Measurements from ENCODE around the gene RPRM. TPM values are rescaled to one million over a fixed set of nuclear protein-coding genes. Genes with fewer than 3 reads are reported as not detected.

RPRM gene
- total RNA-seq, 1 experiment from 2014 or later, result not detected

DNA sequence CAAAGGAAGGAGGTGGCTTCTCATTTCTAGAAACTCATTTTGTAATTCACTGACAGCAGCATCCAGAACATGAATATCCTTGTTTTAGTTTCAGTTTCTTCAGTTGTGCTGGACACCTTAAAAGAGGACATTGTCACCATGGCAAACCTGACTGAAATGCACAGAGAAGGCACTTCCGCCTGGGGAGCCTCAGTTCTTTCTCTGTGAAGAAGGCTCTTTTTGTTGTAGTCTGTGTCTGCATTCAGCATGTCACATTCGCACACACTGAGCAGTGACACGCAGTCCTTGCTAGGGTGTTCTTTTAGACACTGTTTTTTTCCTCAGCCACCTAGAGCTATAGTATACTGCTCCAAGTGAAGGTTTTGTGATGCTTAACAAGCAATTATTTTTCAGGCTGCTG lies 9.5 kb upstream of the RPRM start:
- H3K4me1 ChIP-seq (ENCODE audit: control insufficient read depth, insufficient read depth, low read length), result no peaks in the 10 kb centered on the region
- H3K36me3 ChIP-seq (ENCODE audit: control insufficient read depth, insufficient read depth, low read length), result no peaks in the 10 kb centered on the region
- no peak overlapping the region for H3K4me3 ChIP-seq (ENCODE audit: low read depth in 2 of 2, low read length in 2 of 2)
- H3K9me3 ChIP-seq (ENCODE audit: control insufficient read depth, insufficient read depth, low read depth, low read length), result no peaks in the 10 kb centered on the region
- no peak for TF ChIP-seq POLR2AphosphoS5 (IDR thresholded peaks at IDR 0.05; ENCODE audit: low read depth, low read length)
- no peak for TF ChIP-seq TCF7L2 (IDR thresholded peaks at IDR 0.05; ENCODE audit: low read depth, low read length)
- TF ChIP-seq, protein P1, sequence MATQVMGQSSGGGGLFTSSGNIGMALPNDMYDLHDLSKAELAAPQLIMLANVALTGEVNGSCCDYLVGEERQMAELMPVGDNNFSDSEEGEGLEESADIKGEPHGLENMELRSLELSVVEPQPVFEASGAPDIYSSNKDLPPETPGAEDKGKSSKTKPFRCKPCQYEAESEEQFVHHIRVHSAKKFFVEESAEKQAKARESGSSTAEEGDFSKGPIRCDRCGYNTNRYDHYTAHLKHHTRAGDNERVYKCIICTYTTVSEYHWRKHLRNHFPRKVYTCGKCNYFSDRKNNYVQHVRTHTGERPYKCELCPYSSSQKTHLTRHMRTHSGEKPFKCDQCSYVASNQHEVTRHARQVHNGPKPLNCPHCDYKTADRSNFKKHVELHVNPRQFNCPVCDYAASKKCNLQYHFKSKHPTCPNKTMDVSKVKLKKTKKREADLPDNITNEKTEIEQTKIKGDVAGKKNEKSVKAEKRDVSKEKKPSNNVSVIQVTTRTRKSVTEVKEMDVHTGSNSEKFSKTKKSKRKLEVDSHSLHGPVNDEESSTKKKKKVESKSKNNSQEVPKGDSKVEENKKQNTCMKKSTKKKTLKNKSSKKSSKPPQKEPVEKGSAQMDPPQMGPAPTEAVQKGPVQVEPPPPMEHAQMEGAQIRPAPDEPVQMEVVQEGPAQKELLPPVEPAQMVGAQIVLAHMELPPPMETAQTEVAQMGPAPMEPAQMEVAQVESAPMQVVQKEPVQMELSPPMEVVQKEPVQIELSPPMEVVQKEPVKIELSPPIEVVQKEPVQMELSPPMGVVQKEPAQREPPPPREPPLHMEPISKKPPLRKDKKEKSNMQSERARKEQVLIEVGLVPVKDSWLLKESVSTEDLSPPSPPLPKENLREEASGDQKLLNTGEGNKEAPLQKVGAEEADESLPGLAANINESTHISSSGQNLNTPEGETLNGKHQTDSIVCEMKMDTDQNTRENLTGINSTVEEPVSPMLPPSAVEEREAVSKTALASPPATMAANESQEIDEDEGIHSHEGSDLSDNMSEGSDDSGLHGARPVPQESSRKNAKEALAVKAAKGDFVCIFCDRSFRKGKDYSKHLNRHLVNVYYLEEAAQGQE (IDR thresholded peaks at IDR 0.05; ENCODE audit: insufficient read depth in 1 of 2, low read depth in 2 of 2, low read length in 1 of 2), result no peak
- DNase-seq (ENCODE audit: low read depth, low spot score), result no peak
- POLR2A ChIA-PET, result no interaction called here
- no peak overlapping the region for H3K27ac ChIP-seq (ENCODE audit: low read length)
- in situ Hi-C loops (cut with HindIII; ENCODE audit: low pct_unique_long_range_greater_than_20kb, low sequenced_read_pairs) (no loop called here), intact Hi-C loops (cut with micrococcal nuclease; ENCODE audit: unreplicated experiment) (no loop called here)
- ATAC-seq, result no peak
- no peaks in the 10 kb centered on the region for H3K27me3 ChIP-seq (ENCODE audit: control insufficient read depth, insufficient read depth, low read length)
- BruUV-seq (replicated peaks), result no TSS peak
- CTCF ChIA-PET, result no interaction called here

DNA sequence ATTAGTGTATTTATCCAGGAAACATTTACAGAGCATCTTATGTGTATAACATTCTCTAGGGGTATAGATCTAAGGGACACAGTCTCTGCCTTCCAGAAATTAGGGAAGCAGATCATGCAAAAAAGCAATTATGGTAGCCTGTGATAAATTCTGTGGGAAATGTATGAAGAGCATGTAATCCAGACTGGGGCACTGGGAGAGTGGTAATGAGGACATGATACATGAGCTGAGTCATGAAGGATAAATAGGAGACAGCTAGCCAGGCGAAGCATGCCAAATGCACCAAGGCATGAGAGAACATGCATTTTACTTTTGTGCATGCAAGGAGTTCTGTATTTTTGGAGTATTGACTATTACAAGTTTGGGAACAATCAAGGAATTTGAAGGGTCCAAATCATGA lies 8.9 kb upstream of the RPRM start:
- no peaks in the 10 kb centered on the region for H3K4me1 ChIP-seq (ENCODE audit: control insufficient read depth, insufficient read depth, low read length)
- no peaks in the 10 kb centered on the region for H3K9me3 ChIP-seq (ENCODE audit: control insufficient read depth, insufficient read depth, low read depth, low read length)
- no TSS peak for BruUV-seq (replicated peaks)
- no peaks in the 10 kb centered on the region for H3K27me3 ChIP-seq (ENCODE audit: control insufficient read depth, insufficient read depth, low read length)
- DNase-seq (ENCODE audit: low read depth, low spot score) (no peak), ATAC-seq (no peak)
- in situ Hi-C loops (cut with HindIII; ENCODE audit: low pct_unique_long_range_greater_than_20kb, low sequenced_read_pairs), result no loop called here
- no peak overlapping the region for H3K27ac ChIP-seq (ENCODE audit: low read length)
- intact Hi-C loops (cut with micrococcal nuclease; ENCODE audit: unreplicated experiment), result no loop called here
- no peak overlapping the region for H3K4me3 ChIP-seq (ENCODE audit: low read depth in 2 of 2, low read length in 2 of 2)
- TF ChIP-seq, protein P2, sequence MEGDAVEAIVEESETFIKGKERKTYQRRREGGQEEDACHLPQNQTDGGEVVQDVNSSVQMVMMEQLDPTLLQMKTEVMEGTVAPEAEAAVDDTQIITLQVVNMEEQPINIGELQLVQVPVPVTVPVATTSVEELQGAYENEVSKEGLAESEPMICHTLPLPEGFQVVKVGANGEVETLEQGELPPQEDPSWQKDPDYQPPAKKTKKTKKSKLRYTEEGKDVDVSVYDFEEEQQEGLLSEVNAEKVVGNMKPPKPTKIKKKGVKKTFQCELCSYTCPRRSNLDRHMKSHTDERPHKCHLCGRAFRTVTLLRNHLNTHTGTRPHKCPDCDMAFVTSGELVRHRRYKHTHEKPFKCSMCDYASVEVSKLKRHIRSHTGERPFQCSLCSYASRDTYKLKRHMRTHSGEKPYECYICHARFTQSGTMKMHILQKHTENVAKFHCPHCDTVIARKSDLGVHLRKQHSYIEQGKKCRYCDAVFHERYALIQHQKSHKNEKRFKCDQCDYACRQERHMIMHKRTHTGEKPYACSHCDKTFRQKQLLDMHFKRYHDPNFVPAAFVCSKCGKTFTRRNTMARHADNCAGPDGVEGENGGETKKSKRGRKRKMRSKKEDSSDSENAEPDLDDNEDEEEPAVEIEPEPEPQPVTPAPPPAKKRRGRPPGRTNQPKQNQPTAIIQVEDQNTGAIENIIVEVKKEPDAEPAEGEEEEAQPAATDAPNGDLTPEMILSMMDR (IDR thresholded peaks at IDR 0.05), result no peak
- no peak for TF ChIP-seq TCF7L2 (IDR thresholded peaks at IDR 0.05; ENCODE audit: low read depth, low read length)
- no peak for TF ChIP-seq SIN3A (IDR thresholded peaks at IDR 0.05; ENCODE audit: borderline replicate concordance, insufficient read depth, low read depth, low read length)
- no peak for TF ChIP-seq POLR2AphosphoS5 (IDR thresholded peaks at IDR 0.05; ENCODE audit: low read depth, low read length)
- TF ChIP-seq, protein P1 (IDR thresholded peaks at IDR 0.05; ENCODE audit: insufficient read depth in 1 of 2, low read depth in 2 of 2, low read length in 1 of 2), result no peak
- ChIA-PET POLR2A (interaction anchor here (0.6 kb wide), 1 partner anchor 137 kb away, joined by 9 read pairs; no protein-coding TSS in a partner anchor), CTCF (no interaction called here)
- no peaks in the 10 kb centered on the region for H3K36me3 ChIP-seq (ENCODE audit: control insufficient read depth, insufficient read depth, low read length)

Measured in Panc1 (cell line).